CD4-positive, alpha-beta T cell (primary cell): ENCODE measurements around the gene AGXT2. TPM values are rescaled to one million over a fixed set of nuclear protein-coding genes. Genes with fewer than 3 reads are reported as not detected.
"Not testable (repeated sequence)": the region's sequence is repeated elsewhere in the genome, so short reads cannot be mapped to it uniquely, and the experiment has no call there.

Source experiments
- ATAC-seq: fragments of 200-7000 bp; cut with Tn5 transposase; one replicate; pipeline ENCODE4 v1.10.0; 2022; ENCODE audit warnings: mild to moderate bottlenecking; ENCODE audit not compliant: poor library complexity
- CTCF ChIA-PET: fragments of 350-600 bp; sonication (Branson Sonifier 250); formaldehyde crosslinking; loops from one replicate; lab custom pipeline; 2021; ENCODE audit warnings: antibody characterized with exemption, inconsistent platforms; lab: Charles Lee
- POLR2A ChIA-PET: fragments of 350-600 bp; sonication (Branson Sonifier 250); formaldehyde crosslinking; loops from one replicate; lab custom pipeline; 2021; ENCODE audit warnings: antibody characterized with exemption, inconsistent platforms; lab: Charles Lee
- DNase-seq, 14 experiments: peaks; one replicate each; pipeline ENCODE4 v3.0.0-alpha.2; 2013 to 2020; ENCODE audit warnings: mixed read lengths in 2 of 14
- H3K27ac ChIP-seq, 2 donors: one replicate each; pipeline versions ENCODE4 v1.5.1 to v1.7.0; 2013; ENCODE audit warnings: low read length in 2 of 2, low read depth in 1 of 2, mild to moderate bottlenecking in 1 of 2
- H3K27me3 ChIP-seq, 2 experiments: 1 replicate in 1 of 2; 2 replicates in 1 of 2; pipeline versions ENCODE4 v1.6.1 to v1.7.0; 2013; ENCODE audit warnings: low read length in 2 of 2, control low read depth in 1 of 2, mild to moderate bottlenecking in 1 of 2, moderate library complexity in 1 of 2; ENCODE audit not compliant: insufficient read depth in 2 of 2, control insufficient read depth in 1 of 2
- H3K36me3 ChIP-seq: one replicate; pipeline ENCODE4 v1.6.1; 2013; ENCODE audit warnings: low read length, control low read depth; ENCODE audit not compliant: insufficient read depth
- H3K4me1 ChIP-seq: one replicate; pipeline ENCODE4 v1.6.1; 2013; ENCODE audit warnings: low read length, control low read depth; ENCODE audit not compliant: insufficient read depth
- H3K4me3 ChIP-seq: one replicate; pipeline ENCODE4 v1.5.1; 2013; ENCODE audit warnings: mild to moderate bottlenecking, low read length, moderate library complexity
- H3K9me3 ChIP-seq, 2 experiments: 1 replicate in 1 of 2; 2 replicates in 1 of 2; pipeline versions ENCODE4 v1.6.1 to v1.7.0; 2013; ENCODE audit warnings: low read length in 2 of 2, mild to moderate bottlenecking in 2 of 2, control low read depth in 1 of 2, moderate library complexity in 1 of 2; ENCODE audit not compliant: control insufficient read depth in 1 of 2, insufficient read depth in 1 of 2
- H3K27ac Mint-ChIP-seq: one replicate; pipeline ENCODE4 v1.8.0; 2020; ENCODE audit warnings: mixed read lengths
- H3K27me3 Mint-ChIP-seq: one replicate; pipeline ENCODE4 v1.8.0; 2021; ENCODE audit warnings: mixed read lengths
- H3K36me3 Mint-ChIP-seq: one replicate; pipeline ENCODE4 v1.8.0; 2021; ENCODE audit warnings: low read depth, mixed read lengths
- H3K4me1 Mint-ChIP-seq: one replicate; pipeline ENCODE4 v1.8.0; 2021; ENCODE audit warnings: low read depth, mixed read lengths
- H3K4me3 Mint-ChIP-seq: one replicate; pipeline ENCODE4 v1.8.0; 2020; ENCODE audit warnings: mild to moderate bottlenecking, mixed read lengths
- H3K9me3 Mint-ChIP-seq: one replicate; pipeline ENCODE4 v1.8.0; 2020; ENCODE audit warnings: mixed read lengths
- CTCF ChIP-seq: fragments of 200-600 bp; IDR thresholded peaks from one replicate; pipeline ENCODE4 v1.8.0; 2022; ENCODE audit warnings: antibody characterized with exemption, mild to moderate bottlenecking
- intact Hi-C, 2 experiments: fragments of 100-400 bp; cut with DNase I in 1 of 2; cut with micrococcal nuclease in 1 of 2; formaldehyde crosslinking; loops; one replicate each; pipeline versions ENCODE4 v1.15.1 to v1.9.0; 2023 to 2025; cut with DNase I, micrococcal nuclease
- total RNA-seq, 174 experiments: library from RNA in 2 of 174; stranded (reverse) in 2 of 174; gene quantifications; one replicate each; pipeline ENCODE4 v1.2.3 and lab custom pipeline; 2021 to 2026

AGXT2 gene
- total RNA-seq, 2 experiments from 2014 or later = not detected

- Mint-ChIP-seq H3K27ac (no peak overlapping the region), H3K27me3 (peaks cover 59% of the 10 kb centered on the region), H3K36me3 (no peaks in the 10 kb centered on the region), H3K9me3 (no peaks in the 10 kb centered on the region), H3K4me1 (no peaks in the 10 kb centered on the region), H3K4me3 (no peak overlapping the region)
- Histone ChIP-seq H3K9me3 (no peaks in the 10 kb centered on the region), H3K36me3 (no peaks in the 10 kb centered on the region), H3K4me3 (no peak overlapping the region), H3K4me1 (no peaks in the 10 kb centered on the region), H3K27ac (no peak overlapping the region), H3K27me3 (peaks cover 4 to 8% of the 10 kb centered on the region in 2 experiments)
- no peak for TF ChIP-seq CTCF
- POLR2A ChIA-PET = no interaction called here
- DNase-seq (no peak), ATAC-seq (no peak)
- CTCF ChIA-PET = no interaction called here
- intact Hi-C loops = no loop called here
Observed at GRCh38 chr5:35038891-35039290, 8.9 kb downstream of the AGXT2 start.

DNA sequence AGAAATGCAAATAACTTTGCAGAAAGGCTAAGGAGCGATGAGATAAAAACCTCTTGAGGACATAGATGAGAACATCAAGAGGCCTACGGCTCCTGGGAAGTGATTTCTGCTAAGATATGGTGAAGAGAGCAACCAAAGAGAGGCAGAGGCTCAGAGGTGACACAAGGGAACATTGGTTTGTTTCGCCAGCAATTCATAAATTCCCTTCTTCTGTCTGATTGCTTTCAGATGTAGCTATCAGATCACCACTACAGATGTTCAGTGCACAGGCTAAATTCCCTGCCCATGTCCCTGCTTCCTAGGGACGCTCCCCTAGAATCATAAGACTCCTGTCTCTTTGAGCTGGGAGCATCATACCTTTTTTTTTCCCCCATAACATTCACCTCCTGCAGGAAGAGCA is 11.2 kb downstream of the AGXT2 start:
- Histone ChIP-seq H3K36me3 (no peaks in the 10 kb centered on the region), H3K27me3 (peaks cover 4 to 8% of the 10 kb centered on the region in 2 experiments), H3K4me1 (no peaks in the 10 kb centered on the region), H3K4me3 (no peak overlapping the region), H3K27ac (no peak overlapping the region), H3K9me3 (no peaks in the 10 kb centered on the region)
- DNase-seq (no peak), ATAC-seq (no peak)
- H3K36me3 Mint-ChIP-seq = no peaks in the 10 kb centered on the region
- TF ChIP-seq CTCF = no peak
- CTCF ChIA-PET = no interaction called here
- no peaks in the 10 kb centered on the region for H3K9me3 Mint-ChIP-seq
- no peak overlapping the region for H3K4me3 Mint-ChIP-seq
- POLR2A ChIA-PET = no interaction called here
- H3K27ac Mint-ChIP-seq = no peak overlapping the region
- H3K27me3 Mint-ChIP-seq = peaks cover 66% of the 10 kb centered on the region
- H3K4me1 Mint-ChIP-seq = no peaks in the 10 kb centered on the region
- intact Hi-C loops = no loop called here

GRCh38 chr5:35035929-35036328 is 11.8 kb downstream of the AGXT2 start:
- ATAC-seq, POLR2A ChIA-PET, H3K9me3 ChIP-seq, H3K36me3 ChIP-seq, H3K27ac ChIP-seq, H3K4me1 ChIP-seq, intact Hi-C loops, H3K4me3 Mint-ChIP-seq, H3K4me1 Mint-ChIP-seq, H3K27ac Mint-ChIP-seq, DNase-seq, H3K36me3 Mint-ChIP-seq, CTCF ChIA-PET, H3K4me3 ChIP-seq, H3K9me3 Mint-ChIP-seq, H3K27me3 ChIP-seq: not testable (repeated sequence)
- peaks cover 65% of the 10 kb centered on the region for H3K27me3 Mint-ChIP-seq

DNA sequence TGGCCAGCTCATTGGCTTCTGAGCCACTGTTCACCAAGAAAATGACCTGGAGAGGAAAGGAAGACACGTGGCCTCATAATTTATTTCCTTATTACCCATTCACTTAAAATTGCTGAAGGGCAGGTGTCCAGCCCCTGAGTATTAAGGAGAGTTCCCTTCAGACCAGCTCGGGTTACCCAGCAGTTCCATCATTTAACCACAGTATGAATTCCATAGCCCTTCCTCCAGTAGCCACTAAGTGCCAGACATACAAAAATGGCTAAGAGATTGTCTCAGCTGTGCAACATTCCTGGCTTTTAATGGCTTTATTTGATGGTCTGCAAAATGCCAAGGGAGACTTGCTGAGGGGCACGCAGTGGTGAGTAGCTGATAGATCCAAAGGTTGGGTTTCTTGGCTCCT is 12.5 kb downstream of the AGXT2 start:
- ChIA-PET CTCF (no interaction called here), POLR2A (no interaction called here)
- no peak overlapping the region for H3K27ac ChIP-seq
- H3K4me3 Mint-ChIP-seq = no peak overlapping the region
- DNase-seq (no peak), ATAC-seq (no peak)
- H3K27ac Mint-ChIP-seq = no peak overlapping the region
- no peaks in the 10 kb centered on the region for H3K36me3 Mint-ChIP-seq
- no peaks in the 10 kb centered on the region for H3K4me1 ChIP-seq
- H3K27me3 Mint-ChIP-seq = peaks cover 65% of the 10 kb centered on the region
- intact Hi-C loops = no loop called here
- no peaks in the 10 kb centered on the region for H3K36me3 ChIP-seq
- no peaks in the 10 kb centered on the region for H3K4me1 Mint-ChIP-seq
- H3K9me3 Mint-ChIP-seq = no peaks in the 10 kb centered on the region
- H3K9me3 ChIP-seq = no peaks in the 10 kb centered on the region
- no peak for TF ChIP-seq CTCF
- H3K27me3 ChIP-seq = peaks cover 2 to 4% of the 10 kb centered on the region in 2 experiments
- no peak overlapping the region for H3K4me3 ChIP-seq
